ENCODE data around the gene COPG2. TPM values are rescaled to one million over a fixed set of nuclear protein-coding genes. Genes with fewer than 3 reads are reported as not detected.

The COPG2 gene
- total and polyA plus RNA-seq, 2 experiments from 2014 or later: 3.0 to 41.0 TPM

DNA sequence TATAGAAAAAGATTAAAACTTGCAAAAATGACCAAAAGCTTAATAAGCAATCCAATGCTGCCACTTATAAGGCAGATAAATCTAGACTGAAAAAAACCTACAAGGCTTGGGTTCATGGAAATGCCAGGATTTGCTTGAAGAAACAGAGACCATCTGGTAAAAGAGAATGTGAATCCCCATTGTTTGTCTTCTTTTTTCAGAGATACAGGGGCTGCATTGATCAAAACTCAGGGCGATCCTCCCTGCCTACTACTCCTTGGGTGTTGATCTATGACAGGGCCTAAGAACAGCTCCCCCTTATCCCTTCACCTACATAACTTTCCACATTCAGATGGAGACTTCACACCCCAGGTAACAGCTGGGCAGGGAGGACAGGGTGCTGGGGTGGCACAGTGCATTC, 21.1 kb upstream of the COPG2 start:
- H3K36me3 ChIP-seq (replicated peaks; ENCODE audit: insufficient read depth, low read depth): no peaks in the 10 kb centered on the region
- no peaks in the 10 kb centered on the region for H3K4me1 ChIP-seq (ENCODE audit: insufficient read depth)
- H3K4me3 ChIP-seq: no peak overlapping the region
- H3K9me2 ChIP-seq (replicated peaks; ENCODE audit: insufficient read depth): no peaks in the 10 kb centered on the region
- no peaks in the 10 kb centered on the region for H3K9me3 ChIP-seq (ENCODE audit: low read depth)
- no peak overlapping the region for H2AFZ ChIP-seq
- H3K27ac ChIP-seq: no peak overlapping the region
- 96% methylated on average over 1 of the region's 1 CpG for WGBS (ENCODE audit: low lambda C conversion rate, missing lambda C conversion rate)
- DNase-seq (ENCODE audit: low spot score): no peak
- no peaks in the 10 kb centered on the region for H4K20me1 ChIP-seq (ENCODE audit: insufficient read depth, poor library complexity, severe bottlenecking)
- H3K4me2 ChIP-seq: no peak overlapping the region
- TF ChIP-seq EZH2phosphoT487 (IDR thresholded peaks at IDR 0.05; ENCODE audit: low read depth, severe bottlenecking, unreplicated experiment) (no peak), EZH2 (IDR thresholded peaks at IDR 0.05; ENCODE audit: borderline replicate concordance) (no peak)
- TF ChIP-seq, protein P1, sequence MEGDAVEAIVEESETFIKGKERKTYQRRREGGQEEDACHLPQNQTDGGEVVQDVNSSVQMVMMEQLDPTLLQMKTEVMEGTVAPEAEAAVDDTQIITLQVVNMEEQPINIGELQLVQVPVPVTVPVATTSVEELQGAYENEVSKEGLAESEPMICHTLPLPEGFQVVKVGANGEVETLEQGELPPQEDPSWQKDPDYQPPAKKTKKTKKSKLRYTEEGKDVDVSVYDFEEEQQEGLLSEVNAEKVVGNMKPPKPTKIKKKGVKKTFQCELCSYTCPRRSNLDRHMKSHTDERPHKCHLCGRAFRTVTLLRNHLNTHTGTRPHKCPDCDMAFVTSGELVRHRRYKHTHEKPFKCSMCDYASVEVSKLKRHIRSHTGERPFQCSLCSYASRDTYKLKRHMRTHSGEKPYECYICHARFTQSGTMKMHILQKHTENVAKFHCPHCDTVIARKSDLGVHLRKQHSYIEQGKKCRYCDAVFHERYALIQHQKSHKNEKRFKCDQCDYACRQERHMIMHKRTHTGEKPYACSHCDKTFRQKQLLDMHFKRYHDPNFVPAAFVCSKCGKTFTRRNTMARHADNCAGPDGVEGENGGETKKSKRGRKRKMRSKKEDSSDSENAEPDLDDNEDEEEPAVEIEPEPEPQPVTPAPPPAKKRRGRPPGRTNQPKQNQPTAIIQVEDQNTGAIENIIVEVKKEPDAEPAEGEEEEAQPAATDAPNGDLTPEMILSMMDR (IDR thresholded peaks at IDR 0.05; ENCODE audit: poor library complexity): no peak
- H3K27me3 ChIP-seq: no peaks in the 10 kb centered on the region
- H3K79me2 ChIP-seq: no peaks in the 10 kb centered on the region

DNA sequence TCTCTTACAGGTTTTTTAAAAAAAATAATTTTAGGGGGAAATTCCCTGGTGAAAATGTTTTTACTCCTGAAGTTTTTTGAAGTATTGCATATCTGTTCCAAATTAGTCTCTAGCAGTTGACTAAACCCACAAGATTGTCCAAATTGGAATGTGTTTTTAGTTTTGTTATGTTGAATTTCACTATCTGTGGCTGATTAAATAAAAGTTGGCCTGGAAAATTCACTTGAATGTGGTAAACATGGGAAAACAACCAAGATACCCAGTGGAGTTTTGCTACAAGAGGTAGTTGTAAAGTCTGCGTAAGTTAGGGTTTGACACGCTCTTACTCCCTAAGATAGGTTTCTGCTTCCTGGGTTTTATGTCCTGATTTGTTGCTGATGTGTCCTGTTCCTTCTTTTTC, 14.5 kb upstream of the COPG2 start:
- H4K20me1 ChIP-seq (ENCODE audit: insufficient read depth, poor library complexity, severe bottlenecking): no peaks in the 10 kb centered on the region
- no peaks in the 10 kb centered on the region for H3K79me2 ChIP-seq
- H3K9me2 ChIP-seq (replicated peaks; ENCODE audit: insufficient read depth): no peaks in the 10 kb centered on the region
- no peaks in the 10 kb centered on the region for H3K9me3 ChIP-seq (ENCODE audit: low read depth)
- DNase-seq (ENCODE audit: low spot score): no peak
- no peak overlapping the region for H3K4me2 ChIP-seq
- WGBS (ENCODE audit: low lambda C conversion rate, missing lambda C conversion rate): 95% methylated on average over 2 of the region's 2 CpGs
- no peak overlapping the region for H2AFZ ChIP-seq
- no peaks in the 10 kb centered on the region for H3K27me3 ChIP-seq
- H3K36me3 ChIP-seq (replicated peaks; ENCODE audit: insufficient read depth, low read depth): no peaks in the 10 kb centered on the region
- H3K27ac ChIP-seq: no peak overlapping the region
- H3K4me1 ChIP-seq (ENCODE audit: insufficient read depth): no peaks in the 10 kb centered on the region
- TF ChIP-seq EZH2 (IDR thresholded peaks at IDR 0.05; ENCODE audit: borderline replicate concordance) (no peak), EZH2phosphoT487 (IDR thresholded peaks at IDR 0.05; ENCODE audit: low read depth, severe bottlenecking, unreplicated experiment) (no peak)
- TF ChIP-seq, protein P1 (IDR thresholded peaks at IDR 0.05; ENCODE audit: poor library complexity): no peak
- H3K4me3 ChIP-seq: no peak overlapping the region

DNA sequence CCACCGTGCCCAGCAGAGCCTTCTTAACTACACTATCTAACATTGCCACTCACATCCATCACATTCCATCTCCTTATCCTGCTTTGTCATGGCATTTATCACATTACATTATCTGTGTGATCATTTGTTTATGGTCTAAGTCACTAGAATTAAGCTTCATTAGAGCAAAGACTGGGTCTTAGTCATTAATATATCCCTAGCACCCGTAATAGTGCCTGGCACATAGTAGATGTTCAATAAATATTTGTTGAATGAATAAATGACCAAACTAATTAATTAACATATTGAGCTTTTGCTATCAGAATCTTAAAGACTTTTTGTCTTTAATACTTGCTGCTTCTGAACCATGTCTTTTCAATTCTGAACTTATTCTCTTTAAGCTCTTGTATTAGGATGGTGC, 5.9 kb upstream of the COPG2 start:
- H3K27me3 ChIP-seq: no peaks in the 10 kb centered on the region
- H3K4me2 ChIP-seq: no peak overlapping the region
- no peak overlapping the region for H2AFZ ChIP-seq
- H3K4me3 ChIP-seq: no peak overlapping the region
- H3K36me3 ChIP-seq (replicated peaks; ENCODE audit: insufficient read depth, low read depth): no peaks in the 10 kb centered on the region
- TF ChIP-seq, protein P1 (IDR thresholded peaks at IDR 0.05; ENCODE audit: poor library complexity): no peak
- TF ChIP-seq EZH2 (IDR thresholded peaks at IDR 0.05; ENCODE audit: borderline replicate concordance): no peak
- TF ChIP-seq EZH2phosphoT487 (IDR thresholded peaks at IDR 0.05; ENCODE audit: low read depth, severe bottlenecking, unreplicated experiment): no peak
- H3K4me1 ChIP-seq (ENCODE audit: insufficient read depth): peaks cover 2% of the 10 kb centered on the region
- H4K20me1 ChIP-seq (ENCODE audit: insufficient read depth, poor library complexity, severe bottlenecking): no peaks in the 10 kb centered on the region
- 53% methylated on average over 2 of the region's 2 CpGs for WGBS (ENCODE audit: low lambda C conversion rate, missing lambda C conversion rate)
- H3K9me2 ChIP-seq (replicated peaks; ENCODE audit: insufficient read depth): no peaks in the 10 kb centered on the region
- no peak for DNase-seq (ENCODE audit: low spot score)
- no peak overlapping the region for H3K27ac ChIP-seq
- H3K79me2 ChIP-seq: no peaks in the 10 kb centered on the region
- H3K9me3 ChIP-seq (ENCODE audit: low read depth): no peaks in the 10 kb centered on the region

DNA sequence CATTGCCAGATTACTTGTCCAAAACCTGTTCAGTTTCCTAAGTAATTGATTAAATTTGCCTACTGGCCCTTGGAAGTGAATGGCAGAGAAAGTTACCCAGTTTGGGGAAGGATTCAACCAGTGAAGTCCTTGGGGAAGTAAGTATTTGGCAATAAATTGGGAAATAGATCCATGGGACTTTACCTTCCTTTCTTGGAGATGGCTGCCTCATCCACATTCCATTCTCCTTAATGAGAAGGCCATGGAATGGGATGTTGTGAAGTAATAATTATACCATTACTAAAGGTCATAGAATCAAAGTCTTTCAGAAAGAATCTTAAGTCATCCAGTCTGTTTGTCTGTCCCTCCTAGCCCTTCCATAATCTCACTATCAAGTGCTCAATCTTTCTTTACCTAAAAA, 4.5 kb upstream of the COPG2 start:
- no peaks in the 10 kb centered on the region for H3K79me2 ChIP-seq
- peaks cover 5% of the 10 kb centered on the region for H3K4me1 ChIP-seq (ENCODE audit: insufficient read depth)
- H3K9me2 ChIP-seq (replicated peaks; ENCODE audit: insufficient read depth): no peaks in the 10 kb centered on the region
- no peaks in the 10 kb centered on the region for H3K9me3 ChIP-seq (ENCODE audit: low read depth)
- no peaks in the 10 kb centered on the region for H3K27me3 ChIP-seq
- no peaks in the 10 kb centered on the region for H4K20me1 ChIP-seq (ENCODE audit: insufficient read depth, poor library complexity, severe bottlenecking)
- H2AFZ ChIP-seq: no peak overlapping the region
- no peak overlapping the region for H3K4me3 ChIP-seq
- no peak overlapping the region for H3K27ac ChIP-seq
- TF ChIP-seq EZH2phosphoT487 (IDR thresholded peaks at IDR 0.05; ENCODE audit: low read depth, severe bottlenecking, unreplicated experiment) (no peak), EZH2 (IDR thresholded peaks at IDR 0.05; ENCODE audit: borderline replicate concordance) (no peak)
- TF ChIP-seq, protein P1 (IDR thresholded peaks at IDR 0.05; ENCODE audit: poor library complexity): no peak
- H3K36me3 ChIP-seq (replicated peaks; ENCODE audit: insufficient read depth, low read depth): no peaks in the 10 kb centered on the region
- no peak for DNase-seq (ENCODE audit: low spot score)
- H3K4me2 ChIP-seq: no peak overlapping the region

All from hepatocyte (in vitro differentiated cells).